HT1080 (cell line): ENCODE measurements around the gene HTR1B. TPM values are rescaled to one million over a fixed set of nuclear protein-coding genes. Genes with fewer than 3 reads are reported as not detected.

Source experiments
- DNase-seq: peaks from one replicate; pipeline ENCODE4 v3.0.0-alpha.2; 2015; ENCODE audit warnings: low read depth
- polyA plus RNA-seq, 2 experiments: library from polyadenylated mRNA; depleted of rRNA; stranded (reverse); fragments of >200 nt; gene quantifications; 2 replicates each; pipeline ENCODE4 v1.2.3, GENCODE V29; 2015
- total RNA-seq: library from RNA; depleted of rRNA; stranded (reverse); fragments of >200 nt; shearing (Covaris generic); gene quantifications from 2 replicates; pipeline ENCODE4 v1.2.3, GENCODE V29; 2014; rRNA removed

The HTR1B gene, protein sequence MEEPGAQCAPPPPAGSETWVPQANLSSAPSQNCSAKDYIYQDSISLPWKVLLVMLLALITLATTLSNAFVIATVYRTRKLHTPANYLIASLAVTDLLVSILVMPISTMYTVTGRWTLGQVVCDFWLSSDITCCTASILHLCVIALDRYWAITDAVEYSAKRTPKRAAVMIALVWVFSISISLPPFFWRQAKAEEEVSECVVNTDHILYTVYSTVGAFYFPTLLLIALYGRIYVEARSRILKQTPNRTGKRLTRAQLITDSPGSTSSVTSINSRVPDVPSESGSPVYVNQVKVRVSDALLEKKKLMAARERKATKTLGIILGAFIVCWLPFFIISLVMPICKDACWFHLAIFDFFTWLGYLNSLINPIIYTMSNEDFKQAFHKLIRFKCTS
- total RNA-seq, result not detected in 2 replicates
- polyA plus RNA-seq (2015; cell fraction: cytosol; rRNA removed), result 0.15 and 0.23 TPM in 2 replicates
- not detected in 2 replicates for polyA plus RNA-seq (2015; cell fraction: nucleus; rRNA removed)

DNA sequence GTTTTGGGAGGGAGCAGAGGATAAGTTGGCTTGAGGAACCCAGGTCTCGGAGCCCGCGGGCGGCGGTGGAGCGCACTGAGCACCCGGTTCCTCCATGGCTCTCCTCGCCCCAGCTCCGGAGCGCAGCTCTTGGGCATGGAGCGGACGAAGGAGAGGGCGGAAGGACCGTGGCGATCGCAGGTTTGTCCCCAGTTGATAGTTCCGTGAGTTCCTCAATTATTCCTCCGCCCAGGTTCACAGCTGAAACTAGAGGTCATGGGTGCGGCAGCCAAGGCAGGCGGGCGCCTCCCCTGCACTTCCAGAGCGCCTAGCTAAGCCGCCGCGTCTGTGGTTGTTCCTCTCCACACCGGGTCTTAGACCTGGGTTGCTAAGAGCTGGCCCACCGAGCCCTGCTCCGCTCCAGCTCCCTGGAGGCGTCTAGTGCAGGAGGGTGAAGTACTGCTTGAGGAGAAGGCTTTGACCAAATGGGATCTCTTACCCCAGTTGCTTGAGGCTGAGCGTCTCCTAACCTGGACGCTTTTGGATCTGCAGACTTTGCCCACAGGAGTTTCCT is at the start of gene HTR1B:
HTR1B (minus strand) TSS at position 184 of the 553 bp plus-strand sequence; CDS start at position 96, 88 bp downstream.
- no peak for DNase-seq

DNA sequence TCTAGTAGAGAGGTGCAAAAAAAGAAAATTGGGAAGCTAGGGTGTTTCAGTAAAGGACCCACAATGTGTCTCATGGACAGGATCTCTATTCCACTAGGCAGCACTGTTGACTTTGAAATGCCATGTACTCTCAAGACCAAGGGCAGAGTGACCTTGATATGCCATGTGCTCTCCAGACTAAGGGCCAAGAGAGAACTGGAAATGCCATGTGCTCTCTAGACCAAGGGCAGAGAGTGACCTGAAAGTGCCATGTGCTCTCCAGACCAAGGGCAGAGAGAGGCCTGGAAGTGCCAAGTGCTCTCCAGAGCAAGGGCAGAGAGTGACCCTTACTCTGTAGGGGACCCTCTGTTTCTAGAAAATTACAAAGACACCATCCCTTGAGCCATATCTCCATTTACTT is 49.3 kb upstream of the HTR1B start:
- no peak for DNase-seq

DNA sequence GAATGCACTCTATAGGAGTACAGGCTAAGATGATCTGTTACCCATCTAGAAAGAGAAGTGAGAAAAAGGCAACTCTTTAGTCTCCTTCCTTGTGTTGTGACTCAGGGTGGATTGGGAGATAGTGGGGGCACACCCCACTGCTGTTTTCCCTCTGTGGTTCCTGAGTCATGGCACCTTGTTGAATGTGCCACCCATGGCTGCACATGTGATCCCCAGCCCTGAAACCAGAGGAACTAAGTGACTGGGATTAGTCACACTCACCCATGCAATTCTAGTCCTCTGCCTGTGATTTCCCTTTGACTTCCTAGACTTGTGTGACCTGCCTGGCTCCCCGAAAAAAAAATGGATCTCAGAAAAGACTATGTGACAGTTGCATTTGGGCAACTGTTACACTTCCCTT is 48.6 kb upstream of the HTR1B start:
- peak; percentile 34 for DNase-seq

GRCh38 chr6:77502981-77503380 is 39.7 kb upstream of the HTR1B start:
- peak; percentile 53 for DNase-seq

GRCh38 chr6:77492530-77492929 is 29.2 kb upstream of the HTR1B start:
- no peak for DNase-seq

GRCh38 chr6:77487808-77488425 is 24.6 kb upstream of the HTR1B start:
- DNase-seq, result no peak

DNA sequence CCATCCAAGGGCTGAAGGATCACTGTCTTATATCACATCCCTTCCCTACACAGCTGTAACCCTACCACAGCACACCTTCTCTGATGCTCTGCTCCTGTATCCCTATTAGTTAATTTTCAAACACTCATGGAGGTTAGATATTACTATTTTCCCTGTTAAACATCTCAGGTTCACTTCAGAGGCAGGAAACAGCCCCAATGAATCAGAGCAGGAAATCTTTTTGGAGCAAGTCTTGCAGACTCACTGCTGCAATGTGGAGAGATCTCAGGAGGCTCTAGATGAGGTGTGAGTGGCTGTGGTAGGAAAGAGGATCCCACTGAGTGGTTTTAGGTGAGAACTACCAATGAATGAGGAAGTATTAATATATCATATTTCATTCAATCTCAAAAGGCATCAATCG is 19.7 kb upstream of the HTR1B start:
- peak; percentile 28 for DNase-seq

DNA sequence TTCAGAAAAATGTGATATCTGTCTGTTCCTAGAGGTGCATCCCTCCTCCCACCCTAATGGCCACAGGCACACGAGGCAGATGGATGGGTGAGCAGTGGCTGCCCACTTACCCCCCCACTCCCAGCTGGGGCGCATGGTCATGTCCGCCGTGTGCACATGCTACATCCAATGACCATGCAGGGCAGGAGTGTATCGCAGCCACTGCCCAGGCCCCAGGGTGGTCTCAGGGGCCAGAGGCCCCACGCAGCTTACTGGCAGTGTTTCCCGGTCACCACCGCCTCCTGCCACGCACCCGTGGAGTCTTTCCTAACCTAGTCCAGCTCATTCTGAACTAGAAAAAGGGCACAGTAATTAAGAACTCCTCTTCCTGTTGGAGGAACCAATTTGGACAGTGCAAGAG is 11.7 kb upstream of the HTR1B start:
- no peak for DNase-seq

- peak; percentile 14 for DNase-seq
Measured at GRCh38 chr6:77474286-77474956, 11.1 kb upstream of the HTR1B start.

GRCh38 chr6:77470983-77471382 is 7.7 kb upstream of the HTR1B start:
- peak; percentile 36 for DNase-seq

GRCh38 chr6:77468939-77469338 is 5.6 kb upstream of the HTR1B start:
- no peak for DNase-seq

DNA sequence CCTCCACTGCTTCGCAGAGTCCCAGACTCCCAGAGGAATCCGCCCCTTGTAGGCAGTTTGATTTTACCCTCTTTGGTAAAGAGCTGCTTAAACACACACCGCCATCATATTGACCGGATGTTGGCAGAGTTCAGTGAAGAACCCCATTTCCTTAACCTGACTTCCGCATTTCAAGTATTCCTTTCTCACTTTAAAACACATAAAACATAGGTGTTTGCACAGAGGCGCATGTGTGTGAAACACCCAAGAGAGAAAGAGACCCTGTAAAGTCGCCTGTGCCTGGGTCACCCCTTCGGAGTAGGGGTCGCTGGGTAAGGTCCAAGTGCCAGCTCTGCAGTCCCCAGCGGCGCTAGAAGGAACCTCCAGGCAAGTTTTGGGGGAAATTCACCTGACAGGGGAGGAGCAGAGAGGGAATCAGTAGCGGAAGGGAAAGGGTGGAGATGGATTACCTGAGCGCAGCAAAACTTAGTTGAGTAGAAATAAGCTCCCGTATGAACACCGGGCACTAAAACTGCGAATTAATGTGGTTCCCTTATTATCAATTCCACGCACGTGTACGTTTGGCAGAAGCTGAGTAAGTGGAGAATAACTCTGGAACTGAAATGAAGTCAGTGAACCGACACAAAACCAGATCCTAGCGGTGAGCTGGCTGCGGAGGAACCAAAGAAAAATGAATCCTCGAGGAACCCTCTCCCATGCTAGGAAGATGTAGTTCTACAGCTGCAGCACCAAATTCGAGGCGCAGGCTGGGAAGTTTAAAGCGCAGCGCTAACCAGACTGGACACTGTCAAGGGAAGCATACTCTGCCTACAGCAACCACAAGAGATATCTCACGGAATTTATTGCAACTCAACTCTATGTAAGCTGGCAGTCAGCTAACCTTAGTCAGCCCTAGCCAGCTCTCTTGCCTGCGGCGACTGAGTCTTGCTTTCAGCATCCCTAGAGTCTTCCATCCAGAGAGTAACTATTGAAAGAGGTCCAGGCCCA is 3.5 kb upstream of the HTR1B start:
- no peak for DNase-seq

DNA sequence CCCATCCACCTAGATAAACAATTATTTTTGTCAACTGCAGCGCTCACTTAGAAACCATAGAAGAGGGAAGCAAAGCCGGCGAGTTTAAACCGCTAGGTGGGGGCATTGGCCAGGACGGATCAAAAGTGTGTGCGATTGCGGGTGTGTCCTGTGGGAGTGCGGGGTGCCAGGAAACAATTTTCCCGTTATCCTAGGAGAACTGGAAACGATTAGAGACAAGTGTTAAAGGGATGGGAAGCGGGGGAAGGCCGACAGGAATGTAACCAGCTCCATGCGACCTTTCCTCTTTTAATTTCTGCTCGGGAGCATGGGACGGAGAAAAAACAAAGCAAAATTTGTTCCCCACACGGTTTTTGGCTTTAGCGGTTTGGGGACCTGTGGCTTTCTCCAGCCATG is 2.8 kb upstream of the HTR1B start:
- DNase-seq, result peak; percentile 54

DNA sequence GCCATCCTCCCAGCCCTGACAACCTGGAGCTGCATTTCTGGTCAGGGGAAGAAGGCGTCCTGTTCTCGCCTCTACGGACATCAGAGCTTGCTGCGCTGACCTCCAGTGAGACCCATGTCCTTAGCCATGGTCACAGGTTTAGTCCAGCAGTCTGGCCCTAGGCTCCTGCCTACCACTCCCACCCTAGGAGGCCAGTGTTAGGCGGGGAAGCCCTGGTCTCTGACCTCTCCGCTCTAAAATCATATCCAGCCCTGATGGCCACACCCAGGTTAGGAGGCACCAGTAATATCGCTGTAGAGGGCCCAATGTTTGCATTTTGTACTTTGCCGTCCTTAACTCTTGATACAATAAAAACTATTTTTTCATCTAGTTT is 1.2 kb upstream of the HTR1B start:
- no peak for DNase-seq

- no peak for DNase-seq
Measured at GRCh38 chr6:77463861-77464494, 687 bp upstream of the HTR1B start.

GRCh38 chr6:77462359-77463307 is 658 bp downstream of the HTR1B start:
- no peak for DNase-seq

- DNase-seq, result no peak
Measured at GRCh38 chr6:77461796-77462195, 1.5 kb downstream of the HTR1B start.

DNA sequence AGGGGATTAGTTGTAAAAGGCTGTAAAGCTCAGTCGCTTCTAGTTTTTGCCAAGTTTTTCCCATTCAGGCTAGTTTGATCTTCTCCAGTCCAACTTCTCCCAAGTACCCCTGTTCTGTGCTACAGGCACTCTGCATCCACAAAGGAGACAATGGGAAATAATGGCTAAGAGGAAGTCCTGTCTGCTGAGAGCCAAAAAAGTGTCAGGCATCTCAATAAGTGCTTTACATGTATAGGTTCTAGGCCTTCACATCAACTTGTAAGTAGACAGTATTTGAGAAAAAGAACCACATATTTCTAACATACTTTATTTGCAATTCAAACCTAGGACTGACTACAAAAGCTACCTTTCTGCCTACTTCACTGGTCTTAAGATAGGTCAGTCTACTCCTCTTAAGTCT is 4.9 kb downstream of the HTR1B start:
- DNase-seq, result no peak
